Ascending aorta (tissue), 2 donors: ENCODE measurements around the gene IL17RA. TPM values are rescaled to one million over a fixed set of nuclear protein-coding genes. Genes with fewer than 3 reads are reported as not detected.

ENCODE experiments used
- DNase-seq, 2 donors: peaks; one replicate each; pipeline ENCODE4 v3.0.0-alpha.2; 2019; ENCODE audit warnings: low spot score in 2 of 2
- H3K27ac ChIP-seq, 2 donors: fragments of 200-600 bp; sonication (generic); one replicate each; pipeline ENCODE4 v1.5.1; 2016 to 2017; ENCODE audit warnings: mild to moderate bottlenecking in 1 of 2
- H3K27me3 ChIP-seq: fragments of 200-600 bp; sonication (generic); one replicate; pipeline ENCODE4 v1.5.1; 2017
- H3K36me3 ChIP-seq, 2 donors: fragments of 200-600 bp; sonication (generic); one replicate each; pipeline ENCODE4 v1.5.1; 2016
- H3K4me1 ChIP-seq, 2 donors: fragments of 200-600 bp; sonication (generic); one replicate each; pipeline ENCODE4 v1.5.1; 2016 to 2017; ENCODE audit warnings: mild to moderate bottlenecking in 1 of 2
- H3K4me3 ChIP-seq, 2 donors: fragments of 200-600 bp; sonication (generic); one replicate each; pipeline ENCODE4 v1.5.1; 2016 to 2017; ENCODE audit warnings: mild to moderate bottlenecking in 1 of 2
- H3K9me3 ChIP-seq, 2 donors: fragments of 200-600 bp; sonication (generic); one replicate each; pipeline ENCODE4 v1.5.1; 2016
- intact Hi-C: fragments of 100-400 bp; cut with DNase I; formaldehyde crosslinking; loops from one replicate; pipeline ENCODE4 v1.15.1; 2023
- total RNA-seq: library from RNA; depleted of rRNA; stranded (reverse); fragments of >200 nt; gene quantifications from one replicate; pipeline ENCODE4 v1.1.0, GENCODE V29; 2016
- TF ChIP-seq, protein P1 (sequence below), 3 experiments: fragments of 200-600 bp in 2 of 3; fragments of 450-650 bp in 1 of 3; sonication (generic) in 2 of 3; IDR thresholded peaks; one replicate each; pipeline ENCODE4 v1.5.1; 2016 to 2019; ENCODE audit warnings: antibody characterized with exemption in 3 of 3, mild to moderate bottlenecking in 1 of 3, moderate library complexity in 1 of 3

The IL17RA gene
- total RNA-seq, 1 donor from 2014 or later = 84.1 TPM

DNA sequence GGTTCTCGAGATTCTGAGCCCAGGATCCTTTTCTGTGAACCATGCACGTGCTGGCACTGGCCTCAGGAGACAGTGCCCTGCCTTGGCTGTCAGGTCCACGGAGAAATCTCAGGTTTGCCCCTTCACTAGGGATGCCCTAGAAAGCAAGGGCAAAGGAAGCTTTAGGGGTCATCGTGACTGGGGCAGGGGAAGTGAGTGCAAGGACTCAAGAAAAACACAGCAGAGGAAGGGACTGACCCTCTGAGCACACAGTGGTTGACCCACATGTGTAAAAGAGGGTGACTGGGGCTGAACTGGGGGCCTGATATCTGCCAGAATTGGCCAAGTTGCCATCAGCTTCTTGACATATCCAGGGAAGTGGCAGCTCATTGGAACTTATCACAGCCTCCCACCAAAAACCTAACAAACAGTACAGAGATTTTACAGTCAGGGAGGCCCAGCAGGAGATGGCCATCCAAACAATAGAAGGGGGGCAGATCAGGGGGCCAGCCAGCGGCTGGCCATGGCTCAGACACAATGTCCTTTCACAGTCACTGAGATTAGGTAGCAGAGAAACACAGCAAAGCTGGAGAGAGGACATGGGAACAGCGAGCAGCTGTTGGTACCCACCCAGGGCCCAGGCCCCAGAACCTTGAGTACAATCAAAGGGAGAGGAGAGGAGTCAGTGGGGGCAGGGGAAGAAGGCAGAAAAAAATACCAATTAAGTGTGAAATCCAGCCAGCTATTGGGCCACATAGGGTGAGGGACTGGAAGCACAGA, 32.0 kb downstream of the IL17RA start:
- Histone ChIP-seq H3K4me1 (peaks cover 3 to 6% of the 10 kb centered on the region in 2 donors), H3K36me3 (no peaks in the 10 kb centered on the region), H3K4me3 (no peak overlapping the region), H3K9me3 (no peaks in the 10 kb centered on the region), H3K27ac (no peak overlapping the region), H3K27me3 (peaks cover 5% of the 10 kb centered on the region)
- TF ChIP-seq, protein P1, sequence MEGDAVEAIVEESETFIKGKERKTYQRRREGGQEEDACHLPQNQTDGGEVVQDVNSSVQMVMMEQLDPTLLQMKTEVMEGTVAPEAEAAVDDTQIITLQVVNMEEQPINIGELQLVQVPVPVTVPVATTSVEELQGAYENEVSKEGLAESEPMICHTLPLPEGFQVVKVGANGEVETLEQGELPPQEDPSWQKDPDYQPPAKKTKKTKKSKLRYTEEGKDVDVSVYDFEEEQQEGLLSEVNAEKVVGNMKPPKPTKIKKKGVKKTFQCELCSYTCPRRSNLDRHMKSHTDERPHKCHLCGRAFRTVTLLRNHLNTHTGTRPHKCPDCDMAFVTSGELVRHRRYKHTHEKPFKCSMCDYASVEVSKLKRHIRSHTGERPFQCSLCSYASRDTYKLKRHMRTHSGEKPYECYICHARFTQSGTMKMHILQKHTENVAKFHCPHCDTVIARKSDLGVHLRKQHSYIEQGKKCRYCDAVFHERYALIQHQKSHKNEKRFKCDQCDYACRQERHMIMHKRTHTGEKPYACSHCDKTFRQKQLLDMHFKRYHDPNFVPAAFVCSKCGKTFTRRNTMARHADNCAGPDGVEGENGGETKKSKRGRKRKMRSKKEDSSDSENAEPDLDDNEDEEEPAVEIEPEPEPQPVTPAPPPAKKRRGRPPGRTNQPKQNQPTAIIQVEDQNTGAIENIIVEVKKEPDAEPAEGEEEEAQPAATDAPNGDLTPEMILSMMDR (IDR thresholded peaks at IDR 0.05) = no peak
- no peak for DNase-seq
- intact Hi-C loops = no loop called here

DNA sequence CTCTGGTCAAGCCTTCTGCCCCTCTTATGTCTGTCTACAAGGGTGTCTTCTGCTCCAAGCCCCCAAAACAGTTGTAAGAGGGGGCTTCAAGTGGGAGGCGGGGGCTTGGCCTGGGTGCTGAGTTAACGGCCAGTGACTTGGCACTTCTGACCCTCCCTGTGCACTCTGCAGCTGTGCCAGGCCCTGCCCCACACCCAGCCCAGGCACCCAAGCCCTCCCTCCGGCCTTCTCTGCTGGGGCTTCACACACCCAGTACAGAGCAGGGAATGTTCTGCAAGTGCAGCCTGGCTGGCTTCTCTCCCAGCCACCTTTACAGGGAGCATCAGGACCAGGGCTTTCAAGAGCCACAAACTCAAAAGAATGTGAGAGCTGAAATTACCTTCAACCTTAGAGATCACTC, 32.6 kb downstream of the IL17RA start:
- TF ChIP-seq, protein P1 (IDR thresholded peaks at IDR 0.05) = no peak
- Histone ChIP-seq H3K27ac (no peak overlapping the region), H3K4me1 (peaks cover 3 to 6% of the 10 kb centered on the region in 2 donors), H3K27me3 (peaks cover 6% of the 10 kb centered on the region), H3K9me3 (no peaks in the 10 kb centered on the region), H3K36me3 (no peaks in the 10 kb centered on the region), H3K4me3 (no peak overlapping the region)
- intact Hi-C loops = no loop called here
- DNase-seq = no peak

DNA sequence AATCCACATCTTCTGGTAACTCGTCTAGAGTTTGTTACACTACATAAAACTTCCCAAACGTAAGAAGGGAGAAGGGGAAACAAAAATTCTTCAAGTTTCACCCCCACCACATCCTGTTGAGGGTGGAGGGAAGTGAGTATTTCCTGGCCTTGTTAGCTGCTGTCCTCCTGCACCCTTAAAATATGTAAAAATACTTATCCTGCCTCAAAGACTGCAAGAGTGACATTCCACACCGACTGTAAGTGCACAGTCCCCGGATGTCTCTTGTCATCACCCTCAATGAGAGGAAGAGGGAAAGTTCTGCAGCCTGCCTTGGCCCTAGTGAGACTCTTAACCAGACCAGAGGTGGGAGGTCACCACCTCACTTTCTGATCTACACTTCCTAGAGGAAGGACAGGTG, 33.1 kb downstream of the IL17RA start:
- TF ChIP-seq, protein P1 (IDR thresholded peaks at IDR 0.05) = no peak
- peaks cover 3 to 6% of the 10 kb centered on the region in 2 donors for H3K4me1 ChIP-seq
- peaks cover 6% of the 10 kb centered on the region for H3K27me3 ChIP-seq
- no peak for DNase-seq
- H3K4me3 ChIP-seq = no peak overlapping the region
- no peaks in the 10 kb centered on the region for H3K9me3 ChIP-seq
- H3K27ac ChIP-seq = no peak overlapping the region
- intact Hi-C loops = no loop called here
- no peaks in the 10 kb centered on the region for H3K36me3 ChIP-seq

DNA sequence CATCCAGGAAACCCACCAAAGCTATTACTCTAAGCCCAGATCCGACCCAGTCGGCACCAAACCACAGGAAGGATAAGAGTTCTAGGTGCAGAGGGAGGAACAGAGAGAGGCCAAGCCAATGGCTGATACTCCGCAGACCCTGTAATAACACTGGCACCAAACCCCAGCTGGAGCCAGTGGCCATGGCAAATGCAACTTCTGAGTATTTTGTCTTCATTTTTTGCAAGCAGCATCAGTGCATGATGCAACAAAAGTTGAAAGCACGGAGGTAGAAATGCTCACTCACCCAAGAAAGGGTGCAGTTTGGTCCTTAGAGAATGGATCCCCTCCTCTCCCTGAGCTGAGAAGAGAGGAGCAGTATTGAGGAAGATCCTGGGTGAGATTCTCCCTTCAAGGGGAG, 33.5 kb downstream of the IL17RA start:
- no peaks in the 10 kb centered on the region for H3K9me3 ChIP-seq
- no peak overlapping the region for H3K27ac ChIP-seq
- H3K27me3 ChIP-seq = peaks cover 6% of the 10 kb centered on the region
- H3K4me3 ChIP-seq = no peak overlapping the region
- no peaks in the 10 kb centered on the region for H3K36me3 ChIP-seq
- no peak for DNase-seq
- TF ChIP-seq, protein P1 (IDR thresholded peaks at IDR 0.05) = no peak
- intact Hi-C loops = no loop called here
- peaks cover 3 to 6% of the 10 kb centered on the region in 2 donors for H3K4me1 ChIP-seq

DNA sequence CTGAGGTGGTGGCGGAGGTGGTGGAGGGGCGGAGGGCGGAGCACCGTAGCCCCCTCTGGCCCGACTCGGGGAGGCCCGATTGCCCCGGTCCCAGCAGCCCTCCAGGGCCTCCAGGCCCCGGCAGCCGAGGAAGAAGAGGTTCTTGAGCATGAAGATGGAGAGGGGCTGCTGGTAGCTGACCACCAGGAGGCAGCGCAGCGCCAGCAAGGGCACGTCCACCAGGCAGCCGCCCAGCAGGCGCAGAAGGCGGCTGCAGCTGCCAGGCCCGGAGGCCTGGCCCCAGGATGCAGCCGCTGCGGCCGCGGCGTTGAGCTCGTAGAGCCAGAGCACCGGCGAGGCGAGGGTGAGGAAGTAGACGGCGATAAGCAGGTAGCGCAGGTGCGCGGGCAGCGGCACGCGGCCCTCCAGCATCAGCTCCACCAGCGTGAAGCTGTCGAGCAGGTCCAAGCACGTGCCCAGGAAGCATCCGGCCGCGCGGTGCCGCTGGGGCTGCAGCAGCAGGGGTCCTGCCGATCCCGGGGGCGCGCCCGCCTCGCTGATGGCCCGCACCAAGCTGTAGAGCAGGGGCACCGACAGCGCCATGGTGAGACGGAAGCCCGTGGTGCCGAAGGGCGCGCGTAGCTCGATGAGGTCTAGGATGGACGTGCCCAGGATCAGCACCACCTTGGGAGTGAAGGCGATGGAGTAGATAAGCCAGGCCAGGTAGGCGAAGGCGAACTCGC, 34.8 kb downstream of the IL17RA start:
- H3K4me3 ChIP-seq = no peak overlapping the region
- H3K27ac ChIP-seq = no peak overlapping the region
- intact Hi-C loops = loop anchor here (5.0 kb wide), 1 partner anchor 53 kb away; no protein-coding TSS in a partner anchor
- TF ChIP-seq, protein P1 (IDR thresholded peaks at IDR 0.05) = no peak
- H3K36me3 ChIP-seq = no peaks in the 10 kb centered on the region
- H3K9me3 ChIP-seq = no peaks in the 10 kb centered on the region
- peaks cover 6% of the 10 kb centered on the region for H3K27me3 ChIP-seq
- H3K4me1 ChIP-seq = peaks cover 3 to 6% of the 10 kb centered on the region in 2 donors
- DNase-seq = no peak
